IMR-90 (cell line): ENCODE results near the gene RNF123. TPM values are rescaled to one million over a fixed set of nuclear protein-coding genes. Genes with fewer than 3 reads are reported as not detected.

Experiments used
- ATAC-seq: fragments of 200-7000 bp; cut with Tn5 transposase; 2 replicates; pipeline ENCODE4 v1.9.1; 2020; ENCODE audit warnings: low read depth, mild to moderate bottlenecking, moderate library complexity
- BruUV-seq: library from RNA; stranded (reverse); fragments of 400-500 nt; replicated peaks from 2 replicates; lab custom pipeline; 2021; lab: Mats Ljungman, UMichigan
- CTCF ChIA-PET: fragments of 300-600 bp; formaldehyde crosslinking; extraction: SDS; loops from one replicate; lab custom pipeline; 2021; ENCODE audit warnings: antibody characterized with exemption; lab: Yijun Ruan, JAX
- POLR2A ChIA-PET: fragments of 300-600 bp; sonication (Branson Sonifier 250); formaldehyde crosslinking; loops from one replicate; lab custom pipeline; 2022; ENCODE audit warnings: antibody characterized with exemption; ENCODE audit not compliant: unreplicated experiment; lab: Charles Lee
- DNase-seq: peaks from one replicate; pipeline ENCODE4 v3.0.0; 2013
- H2AFZ ChIP-seq: replicated peaks from 2 replicates; pipeline ENCODE3; 2013; ENCODE audit warnings: low read length, mild to moderate bottlenecking; ENCODE audit not compliant: poor library complexity
- H2AK5ac ChIP-seq: 2 replicates; pipeline ENCODE4 v1.6.1; 2013; ENCODE audit warnings: low read depth, low read length, inconsistent platforms
- H2AK9ac ChIP-seq: replicated peaks from 2 replicates; pipeline ENCODE3; 2013; ENCODE audit warnings: mild to moderate bottlenecking, low read depth, low read length, moderate library complexity; ENCODE audit not compliant: poor library complexity
- H2BK120ac ChIP-seq: 2 replicates; pipeline ENCODE4 v1.6.1; 2013; ENCODE audit warnings: low read depth, low read length, inconsistent platforms
- H2BK15ac ChIP-seq: 3 replicates; pipeline ENCODE4 v1.6.1; 2013; ENCODE audit warnings: low read depth, low read length, inconsistent platforms
- H2BK20ac ChIP-seq: 2 replicates; pipeline ENCODE4 v1.6.1; 2013; ENCODE audit warnings: low read depth, mild to moderate bottlenecking, inconsistent platforms, low read length, moderate library complexity
- H2BK5ac ChIP-seq: 2 replicates; pipeline ENCODE4 v1.6.1; 2013; ENCODE audit warnings: mild to moderate bottlenecking, low read depth, low read length, inconsistent platforms; ENCODE audit not compliant: poor library complexity, severe bottlenecking
- H3K14ac ChIP-seq: replicated peaks from 2 replicates; pipeline ENCODE4 v1.6.1; 2013; ENCODE audit warnings: low read depth, low read length, inconsistent platforms
- H3K18ac ChIP-seq: 2 replicates; pipeline ENCODE4 v1.6.1; 2013; ENCODE audit warnings: low read depth, low read length, control low read depth
- H3K23ac ChIP-seq: 2 replicates; pipeline ENCODE4 v1.6.1; 2013; ENCODE audit warnings: low read depth, low read length, inconsistent platforms
- H3K27ac ChIP-seq: 2 replicates; pipeline ENCODE4 v1.5.1; 2013; ENCODE audit warnings: mild to moderate bottlenecking, control low read depth, low read length; ENCODE audit not compliant: insufficient read depth
- H3K27me3 ChIP-seq: 2 replicates; pipeline ENCODE4 v1.6.1; 2013; ENCODE audit warnings: low read length; ENCODE audit not compliant: control insufficient read depth, insufficient read depth
- H3K36me3 ChIP-seq: 2 replicates; pipeline ENCODE4 v1.6.1; 2013; ENCODE audit warnings: low read length, mixed read lengths; ENCODE audit not compliant: control insufficient read depth, insufficient read depth
- H3K4ac ChIP-seq: 2 replicates; pipeline ENCODE4 v1.6.1; 2013; ENCODE audit warnings: low read depth, low read length, inconsistent platforms
- H3K4me1 ChIP-seq: 2 replicates; pipeline ENCODE4 v1.6.1; 2013; ENCODE audit warnings: low read length, mixed read lengths; ENCODE audit not compliant: control insufficient read depth, insufficient read depth
- H3K4me2 ChIP-seq: 2 replicates; pipeline ENCODE4 v1.6.1; 2013; ENCODE audit warnings: low read depth, mild to moderate bottlenecking, control low read depth, low read length, moderate library complexity
- H3K4me3 ChIP-seq: 2 replicates; pipeline ENCODE4 v1.5.1; 2013; ENCODE audit warnings: low read depth, mild to moderate bottlenecking, control low read depth, low read length, moderate library complexity; ENCODE audit not compliant: insufficient read depth
- H3K56ac ChIP-seq: 2 replicates; pipeline ENCODE4 v1.6.1; 2013; ENCODE audit warnings: low read length, inconsistent platforms; ENCODE audit not compliant: insufficient read depth; ENCODE audit errors: extremely low read depth
- H3K79me1 ChIP-seq, 2 experiments: 2 replicates each; pipeline ENCODE4 v1.6.1; 2013; ENCODE audit warnings: low read length in 2 of 2, inconsistent platforms in 1 of 2, low read depth in 1 of 2
- H3K9ac ChIP-seq: 2 replicates; pipeline ENCODE4 v1.6.1; 2013; ENCODE audit warnings: low read depth, low read length, control low read depth
- H3K9me1 ChIP-seq: 2 replicates; pipeline ENCODE4 v1.6.1; 2013; ENCODE audit warnings: low read length, inconsistent platforms; ENCODE audit not compliant: insufficient read depth
- H3K9me3 ChIP-seq: 2 replicates; pipeline ENCODE4 v1.6.1; 2013; ENCODE audit warnings: low read length; ENCODE audit not compliant: control insufficient read depth, insufficient read depth
- H4K20me1 ChIP-seq: 2 replicates; pipeline ENCODE4 v1.6.1; 2013; ENCODE audit warnings: low read length, inconsistent platforms; ENCODE audit not compliant: insufficient read depth
- H4K5ac ChIP-seq: 2 replicates; pipeline ENCODE4 v1.6.1; 2013; ENCODE audit warnings: mild to moderate bottlenecking, low read depth, low read length, control low read depth
- H4K8ac ChIP-seq, 2 experiments: 2 replicates each; pipeline ENCODE4 v1.6.1; 2013; ENCODE audit warnings: low read depth in 2 of 2, low read length in 2 of 2, control low read depth in 1 of 2, inconsistent platforms in 1 of 2
- H4K91ac ChIP-seq: 2 replicates; pipeline ENCODE4 v1.6.1; 2013; ENCODE audit warnings: low read depth, low read length, inconsistent platforms; ENCODE audit not compliant: insufficient read depth
- BHLHE40 ChIP-seq: fragments of 150-350 bp; IDR thresholded peaks from 2 replicates; pipeline ENCODE4 v1.6.1; 2016; ENCODE audit warnings: mild to moderate bottlenecking, low read depth, low read length
- CEBPB ChIP-seq: IDR thresholded peaks from 2 replicates; pipeline ENCODE4 v1.6.1; 2012; ENCODE audit warnings: low read depth, low read length, improper control_type of control experiment
- CHD1 ChIP-seq: IDR thresholded peaks from 2 replicates; pipeline ENCODE4 v1.6.1; 2012; ENCODE audit warnings: low read depth, low read length, improper control_type of control experiment
- CTCF ChIP-seq: conservative IDR thresholded peaks from 2 replicates; pipeline ENCODE4 v1.5.1; 2012; ENCODE audit warnings: mild to moderate bottlenecking, low read depth, low read length, improper control_type of control experiment
- ELK1 ChIP-seq: fragments of 150-350 bp; IDR thresholded peaks from 2 replicates; pipeline ENCODE4 v1.6.1; 2016; ENCODE audit warnings: low read depth, mild to moderate bottlenecking, low read length, moderate library complexity, borderline replicate concordance
- FOS ChIP-seq: fragments of 150-350 bp; IDR thresholded peaks from 2 replicates; pipeline ENCODE4 v1.6.1; 2016; ENCODE audit warnings: low read depth, low read length
- MAFK ChIP-seq: IDR thresholded peaks from 2 replicates; pipeline ENCODE4 v1.6.1; 2012; ENCODE audit warnings: low read depth, low read length, improper control_type of control experiment
- MXI1 ChIP-seq: IDR thresholded peaks from 2 replicates; pipeline ENCODE4 v1.6.1; 2012; ENCODE audit warnings: low read depth, mild to moderate bottlenecking, low read length, moderate library complexity, borderline replicate concordance
- NFE2L2 ChIP-seq: fragments of 150-350 bp; IDR thresholded peaks from 2 replicates; pipeline ENCODE4 v1.6.1; 2016; ENCODE audit warnings: low read depth, mild to moderate bottlenecking, low read length
- RAD21 ChIP-seq: IDR thresholded peaks from 2 replicates; pipeline ENCODE4 v1.6.1; 2012; ENCODE audit warnings: low read length, improper control_type of control experiment
- RCOR1 ChIP-seq: IDR thresholded peaks from 2 replicates; pipeline ENCODE4 v1.6.1; 2012; ENCODE audit warnings: mild to moderate bottlenecking, low read length, improper control_type of control experiment; ENCODE audit not compliant: insufficient replicate concordance
- RFX5 ChIP-seq: IDR thresholded peaks from 2 replicates; pipeline ENCODE4 v1.8.0; 2012; ENCODE audit warnings: low read depth, mild to moderate bottlenecking, low read length, moderate library complexity
- SMC3 ChIP-seq: fragments of 150-350 bp; IDR thresholded peaks from 2 replicates; pipeline ENCODE4 v1.6.1; 2016; ENCODE audit warnings: low read depth, mild to moderate bottlenecking, antibody characterized with exemption, low read length, moderate library complexity
- USF2 ChIP-seq: fragments of 150-350 bp; IDR thresholded peaks from 2 replicates; pipeline ENCODE4 v1.6.1; 2017; ENCODE audit warnings: mild to moderate bottlenecking, antibody characterized with exemption, low read length, low read depth
- whole genome bisulfite sequencing, 2 experiments: methylation state at CpG; one replicate each; pipeline versions ENCODE4 v1.1.5 to v1.1.7; 2013; ENCODE audit warnings: missing lambda C conversion rate in 2 of 2; ENCODE audit not compliant: insufficient read length in 1 of 2; ENCODE audit errors: extremely low coverage in 2 of 2; 5-methylcytosine and 5-hydroxymethylcytosine counted together
- dilution Hi-C: fragments of 300-500 bp; cut with HindIII; formaldehyde crosslinking; loops from one replicate; pipeline ENCODE4 v1.14.3; 2018; ENCODE audit warnings: low sequenced_read_pairs; ENCODE audit not compliant: unreplicated experiment
- in situ Hi-C: fragments of 300-500 bp; cut with MboI; formaldehyde crosslinking; loops from 3 replicates; pipeline ENCODE4 v1.14.3; 2019; ENCODE audit warnings: low sequenced_read_pairs, inconsistent platforms, mixed read lengths
- intact Hi-C: fragments of 100-400 bp; cut with micrococcal nuclease; formaldehyde crosslinking; loops from 2 replicates; pipeline ENCODE4 v1.10.0; 2022
- polyA plus RNA-seq, 3 experiments: library from polyadenylated mRNA; depleted of rRNA; stranded (reverse); fragments of >200 nt; gene quantifications; 2 replicates each; pipeline ENCODE4 v1.2.3, GENCODE V29; 2012; ENCODE audit warnings: low replicate concordance in 1 of 3
- total RNA-seq: library from RNA; depleted of rRNA; stranded (reverse); fragments of >200 nt; gene quantifications from 2 replicates; pipeline ENCODE4 v1.2.3, GENCODE V29; 2012

RNF123 gene
- total and polyA plus RNA-seq, 2 of the 4 experiments (the other 2 are of a cell fraction) = 13.4 to 37.7 TPM

- no peak for TF ChIP-seq MAFK
- TF ChIP-seq MXI1 = no peak
- TF ChIP-seq NFE2L2 = no peak
- no peak for TF ChIP-seq ELK1
- TF ChIP-seq RAD21 = no peak
- TF ChIP-seq RCOR1 = no peak
- TF ChIP-seq USF2 = no peak
- no peak for TF ChIP-seq FOS
- no peak for TF ChIP-seq CEBPB
- no peak for TF ChIP-seq BHLHE40
- TF ChIP-seq CTCF = no peak
- no peak for TF ChIP-seq CHD1
- no peak for TF ChIP-seq SMC3
- no peak for TF ChIP-seq RFX5
- H2BK20ac ChIP-seq = no peak overlapping the region
- in situ Hi-C loops (no loop called here), intact Hi-C loops (loop anchor here (10.0 kb wide), 1 partner anchor 385 kb away; no protein-coding TSS in a partner anchor), dilution Hi-C loops (no loop called here)
- H3K4me3 ChIP-seq = no peak overlapping the region
- H3K79me1 ChIP-seq = no peaks in the 10 kb centered on the region
- H3K9me3 ChIP-seq = no peaks in the 10 kb centered on the region
- no peak for ATAC-seq
- H3K14ac ChIP-seq = no peak overlapping the region
- H3K9me1 ChIP-seq = no peaks in the 10 kb centered on the region; the same call in 1 of the 2 replicates
- CTCF ChIA-PET = no interaction called here
- H3K23ac ChIP-seq = no peak overlapping the region
- POLR2A ChIA-PET = no interaction called here
- H3K56ac ChIP-seq = no peak overlapping the region
- H3K18ac ChIP-seq = no peak overlapping the region
- H2BK120ac ChIP-seq = no peak overlapping the region
- H3K4me2 ChIP-seq = no peak overlapping the region
- H3K9ac ChIP-seq = no peak overlapping the region
- H3K27ac ChIP-seq = no peak overlapping the region
- no peak overlapping the region for H2BK15ac ChIP-seq
- WGBS, 2 experiments = 93% methylated on average over 5 of the region's 8 CpGs; no CpG with 5 or more reads in 1 of the 2 experiments
- no peak for DNase-seq
- no peaks in the 10 kb centered on the region for H3K4me1 ChIP-seq
- no peak overlapping the region for H2AFZ ChIP-seq
- H3K4ac ChIP-seq = no peak overlapping the region
- no peak overlapping the region for H4K5ac ChIP-seq
- H3K36me3 ChIP-seq = peaks cover 15% of the 10 kb centered on the region; the same call in 1 of the 2 replicates
- no TSS peak for BruUV-seq
- H4K20me1 ChIP-seq = no peaks in the 10 kb centered on the region
- H2AK5ac ChIP-seq = no peak overlapping the region
- H4K91ac ChIP-seq = no peak overlapping the region
- H2AK9ac ChIP-seq = no peak overlapping the region
- H4K8ac ChIP-seq = no peak overlapping the region
- H3K27me3 ChIP-seq = no peaks in the 10 kb centered on the region
- no peak overlapping the region for H2BK5ac ChIP-seq
Measured at GRCh38 chr3:49709852-49710251, 20.5 kb downstream of the RNF123 start.
